Lung (tissue), 12 donors: Measurements from ENCODE around the gene RIPK4. TPM values are rescaled to one million over a fixed set of nuclear protein-coding genes. Genes with fewer than 3 reads are reported as not detected.

Experiments used
- ATAC-seq: fragments of 200-7000 bp; cut with Tn5 transposase; one replicate; pipeline ENCODE4 v1.9.1; 2020; ENCODE audit warnings: moderate number of reproducible peaks; ENCODE audit not compliant: insufficient read depth, low FRiP score
- DNase-seq, 3 donors: peaks; one replicate each; pipeline ENCODE4 v3.0.0-alpha.2; 2013 to 2017
- H3K27ac ChIP-seq, 2 donors: one replicate each; pipeline ENCODE4 v1.5.1; 2013; ENCODE audit warnings: mild to moderate bottlenecking in 2 of 2, moderate library complexity in 2 of 2, control low read depth in 1 of 2, inconsistent platforms in 1 of 2, low read depth in 1 of 2, low read length in 1 of 2
- H3K27me3 ChIP-seq, 3 donors: one replicate each; pipeline ENCODE4 v1.5.1; 2013; ENCODE audit warnings: low read length in 2 of 3; ENCODE audit not compliant: control insufficient read depth in 3 of 3, insufficient read depth in 3 of 3
- H3K36me3 ChIP-seq, 4 donors: one replicate each; pipeline ENCODE4 v1.5.1; 2013; ENCODE audit warnings: low read length in 4 of 4, mild to moderate bottlenecking in 1 of 4, moderate library complexity in 1 of 4; ENCODE audit not compliant: control insufficient read depth in 4 of 4, insufficient read depth in 4 of 4
- H3K4me1 ChIP-seq, 5 donors: one replicate each; pipeline ENCODE4 v1.5.1; 2013; ENCODE audit warnings: low read length in 5 of 5, mild to moderate bottlenecking in 2 of 5, moderate library complexity in 1 of 5; ENCODE audit not compliant: control insufficient read depth in 5 of 5, insufficient read depth in 5 of 5
- H3K4me3 ChIP-seq: one replicate; pipeline ENCODE4 v1.5.1; 2013; ENCODE audit warnings: mild to moderate bottlenecking, control low read depth, moderate library complexity
- H3K9ac ChIP-seq, 2 donors: one replicate each; pipeline ENCODE4 v1.5.1; 2013; ENCODE audit warnings: low read length in 2 of 2, control low read depth in 1 of 2; ENCODE audit not compliant: insufficient read depth in 1 of 2
- H3K9me3 ChIP-seq, 4 donors: one replicate each; pipeline ENCODE4 v1.5.1; 2013; ENCODE audit warnings: low read length in 3 of 4, mild to moderate bottlenecking in 1 of 4, moderate library complexity in 1 of 4; ENCODE audit not compliant: control insufficient read depth in 4 of 4, insufficient read depth in 3 of 4
- WGBS, 2 donors: extraction: QIAGEN DNeasy Blood & Tissue Kit; methylation state at CpG; one replicate each; pipeline ENCODE4 v1.1.7; 2013; 5-methylcytosine and 5-hydroxymethylcytosine counted together
- polyA plus RNA-seq, 2 donors: library from polyadenylated mRNA; stranded (reverse); fragments of 200-250 nt; gene quantifications; one replicate each; pipeline ENCODE4 v1.2.1, GENCODE V29; 2013
- total RNA-seq, 2 donors: library from RNA; depleted of rRNA in 1 of 2; stranded (reverse); fragments of >200 nt in 1 of 2; gene quantifications; one replicate each; pipeline ENCODE4 v1.2.1, GENCODE V29; 2014 to 2021
- TF ChIP-seq, protein P1 (sequence below): IDR thresholded peaks from 2 replicates; pipeline ENCODE4 v1.5.1; 2012; ENCODE audit warnings: mild to moderate bottlenecking; ENCODE audit errors: control extremely low read depth, extremely low read depth
- donor health status: control.
- donor health status: control.
- donor health status: Bipolar disorder and iron deficiency.
- donor health status: healthy.
- donor health status: DM: yes; HTN: yes; CAD: no.

The RIPK4 gene
- total and polyA plus RNA-seq, 4 donors: 5.0 to 21.6 (median 9.1) TPM

DNA sequence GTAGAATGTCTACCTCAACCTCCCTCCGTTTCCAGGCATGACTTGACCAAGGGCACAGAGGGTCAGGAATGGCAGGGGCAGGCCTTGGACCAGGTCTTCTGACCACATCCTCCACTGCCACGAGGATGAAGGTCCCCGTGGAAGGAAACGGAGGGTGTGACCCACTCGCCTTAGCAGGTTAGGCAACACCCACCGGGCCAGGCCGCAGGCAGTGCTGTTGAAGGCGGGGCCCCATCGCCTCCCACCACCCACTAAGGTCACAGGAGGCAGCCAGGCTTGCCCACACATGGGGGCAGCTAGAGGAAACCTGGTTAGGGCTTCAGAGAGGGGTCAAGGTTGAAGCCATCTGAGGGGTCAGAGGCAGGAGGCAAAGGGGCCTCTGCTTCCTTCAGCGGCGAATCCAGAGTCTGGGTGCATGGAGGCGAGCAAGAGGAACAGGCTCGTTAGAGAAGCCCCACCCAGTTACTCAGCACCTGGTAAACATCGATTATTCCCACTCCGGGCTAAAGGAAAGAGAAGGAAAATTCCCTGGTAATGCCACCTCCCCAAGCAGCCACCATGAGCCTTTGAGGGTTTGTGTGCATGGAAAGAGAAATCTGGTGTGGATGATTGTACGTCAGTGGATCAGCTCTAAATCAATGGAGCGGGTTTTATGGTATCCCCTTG is 37.0 kb downstream of the RIPK4 start:
- ATAC-seq (no peak), DNase-seq (no peak)
- Histone ChIP-seq H3K9ac (no peak overlapping the region), H3K36me3 (no peaks in the 10 kb centered on the region), H3K27me3 (peaks cover 0 to 18% (median 0%) of the 10 kb centered on the region in 3 donors), H3K4me3 (no peak overlapping the region), H3K4me1 (peaks cover 0 to 10% (median 4%) of the 10 kb centered on the region in 5 donors), H3K9me3 (peaks cover 0 to 4% (median 0%) of the 10 kb centered on the region in 4 donors), H3K27ac (no peak overlapping the region)
- 71 to 75% methylated on average over 17 of the region's 17 CpGs for WGBS, 2 donors
- TF ChIP-seq, protein P1, sequence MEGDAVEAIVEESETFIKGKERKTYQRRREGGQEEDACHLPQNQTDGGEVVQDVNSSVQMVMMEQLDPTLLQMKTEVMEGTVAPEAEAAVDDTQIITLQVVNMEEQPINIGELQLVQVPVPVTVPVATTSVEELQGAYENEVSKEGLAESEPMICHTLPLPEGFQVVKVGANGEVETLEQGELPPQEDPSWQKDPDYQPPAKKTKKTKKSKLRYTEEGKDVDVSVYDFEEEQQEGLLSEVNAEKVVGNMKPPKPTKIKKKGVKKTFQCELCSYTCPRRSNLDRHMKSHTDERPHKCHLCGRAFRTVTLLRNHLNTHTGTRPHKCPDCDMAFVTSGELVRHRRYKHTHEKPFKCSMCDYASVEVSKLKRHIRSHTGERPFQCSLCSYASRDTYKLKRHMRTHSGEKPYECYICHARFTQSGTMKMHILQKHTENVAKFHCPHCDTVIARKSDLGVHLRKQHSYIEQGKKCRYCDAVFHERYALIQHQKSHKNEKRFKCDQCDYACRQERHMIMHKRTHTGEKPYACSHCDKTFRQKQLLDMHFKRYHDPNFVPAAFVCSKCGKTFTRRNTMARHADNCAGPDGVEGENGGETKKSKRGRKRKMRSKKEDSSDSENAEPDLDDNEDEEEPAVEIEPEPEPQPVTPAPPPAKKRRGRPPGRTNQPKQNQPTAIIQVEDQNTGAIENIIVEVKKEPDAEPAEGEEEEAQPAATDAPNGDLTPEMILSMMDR: no peak

DNA sequence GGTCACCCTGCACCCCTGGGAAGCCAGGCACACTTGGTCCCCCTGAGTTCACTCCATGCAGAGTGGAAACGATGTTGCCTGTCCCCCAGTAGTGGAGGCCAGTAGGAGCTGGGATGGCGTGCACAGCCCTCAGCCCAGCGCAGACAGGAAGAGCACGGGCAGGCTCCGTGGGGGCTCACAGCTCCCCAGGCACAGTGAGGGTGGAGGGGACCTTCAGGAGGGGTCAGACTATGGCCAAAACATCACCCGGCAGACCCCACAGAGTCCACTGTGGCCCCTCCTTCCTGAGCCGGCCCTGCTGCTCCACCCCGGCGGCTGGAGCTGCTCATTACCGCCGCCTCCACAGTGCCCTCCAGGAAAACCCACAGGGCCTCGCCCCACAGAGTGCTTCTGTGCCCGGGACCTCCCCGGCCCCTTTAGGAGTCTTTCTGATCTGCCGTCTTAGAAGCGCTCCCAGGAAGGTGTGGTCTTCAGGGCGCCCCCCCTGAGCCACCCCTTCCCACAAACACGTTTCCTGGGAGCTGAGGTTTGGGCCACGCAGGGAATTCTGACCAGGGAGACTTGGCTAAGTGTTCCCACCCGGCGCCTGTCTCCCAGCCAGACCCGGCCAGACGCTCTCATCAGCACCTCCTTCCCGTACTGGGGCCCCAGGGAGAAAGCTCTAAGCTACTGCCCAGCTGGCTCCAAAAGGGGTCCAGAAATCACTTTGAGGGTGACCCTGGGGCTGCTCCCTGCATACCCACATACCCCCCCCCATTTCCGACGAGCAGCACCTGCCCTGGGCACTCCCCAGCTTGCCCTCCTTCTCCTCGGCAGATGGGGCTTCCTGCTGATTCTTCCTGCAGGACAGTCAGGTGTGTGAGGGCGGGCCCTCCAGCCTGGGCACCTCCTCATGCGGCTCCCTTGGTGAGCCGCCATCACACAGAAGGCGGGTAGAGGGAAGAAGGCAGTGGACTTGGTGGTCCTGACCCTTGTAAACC is 38.8 kb downstream of the RIPK4 start:
- H3K9ac ChIP-seq: no peak overlapping the region
- TF ChIP-seq, protein P1: no peak
- H3K9me3 ChIP-seq: peaks cover 0 to 4% (median 0%) of the 10 kb centered on the region in 4 donors
- H3K4me3 ChIP-seq: no peak overlapping the region
- no peak for ATAC-seq
- 71 to 76% methylated on average over 31 of the region's 31 CpGs for WGBS, 2 donors
- DNase-seq: no peak
- no peaks in the 10 kb centered on the region for H3K36me3 ChIP-seq
- H3K27me3 ChIP-seq: peaks cover 0 to 18% (median 0%) of the 10 kb centered on the region in 3 donors
- peaks cover 0 to 10% (median 4%) of the 10 kb centered on the region in 5 donors for H3K4me1 ChIP-seq
- no peak overlapping the region for H3K27ac ChIP-seq

DNA sequence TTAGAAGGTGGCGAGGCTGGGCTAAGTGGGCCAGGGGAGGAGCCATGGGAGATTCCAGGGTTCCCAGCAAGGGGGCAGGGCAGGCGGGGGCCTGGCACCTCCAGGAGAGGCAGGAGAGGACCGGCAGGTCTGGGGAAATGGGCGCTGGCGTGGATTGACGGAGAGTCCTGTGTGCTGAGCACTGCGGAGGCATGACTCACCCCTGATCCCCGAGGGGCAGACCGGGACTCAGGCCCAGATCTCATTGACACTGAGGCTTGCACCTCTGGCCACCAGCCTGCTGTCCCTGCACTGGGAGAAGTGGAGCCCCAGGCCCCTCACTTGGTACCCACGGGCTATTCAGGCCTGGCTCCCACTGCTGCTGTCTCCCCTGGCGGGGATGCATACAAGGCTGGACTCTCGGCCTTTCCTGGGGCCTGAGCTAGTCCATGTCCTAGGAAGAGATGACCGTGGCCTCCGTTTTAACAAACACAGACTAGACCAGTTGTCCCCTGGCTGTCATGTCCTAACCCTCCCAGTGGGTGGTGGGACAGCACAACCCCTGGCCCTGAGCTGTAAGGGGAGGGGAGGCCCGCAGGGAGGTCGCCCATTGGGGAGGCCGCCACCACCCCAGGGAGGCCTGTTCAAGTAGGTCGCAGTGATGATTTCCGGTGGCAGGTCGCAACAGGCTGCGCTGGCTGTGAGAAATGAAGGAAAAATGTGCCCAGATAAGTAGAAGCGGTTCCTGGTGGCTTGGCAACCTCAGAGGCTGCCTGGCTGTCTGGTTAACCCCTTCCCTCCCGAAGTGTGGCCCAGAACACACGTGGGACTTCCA is 39.7 kb downstream of the RIPK4 start:
- WGBS, 2 donors: 56 to 78% methylated on average over 24 of the region's 24 CpGs
- Histone ChIP-seq H3K9ac (no peak overlapping the region), H3K4me3 (no peak overlapping the region), H3K27ac (peak overlapping the region in 1 of 2 donors; percentile 43), H3K27me3 (peaks cover 0 to 18% (median 0%) of the 10 kb centered on the region in 3 donors), H3K4me1 (peaks cover 0 to 10% (median 4%) of the 10 kb centered on the region in 5 donors), H3K36me3 (no peaks in the 10 kb centered on the region), H3K9me3 (peaks cover 0 to 4% (median 0%) of the 10 kb centered on the region in 4 donors)
- ATAC-seq (no peak), DNase-seq (peak in 2 of 3 donors; percentile 38 to 47)
- TF ChIP-seq, protein P1: no peak
